PFSK-1 (cell line): ENCODE measurements around the gene CD99.

ENCODE experiments used
- FOXP2 ChIP-seq: optimal IDR thresholded peaks from 2 replicates; pipeline ENCODE3; 2011; ENCODE audit warnings: borderline replicate concordance, control low read depth, inconsistent platforms; ENCODE audit not compliant: insufficient read depth; ENCODE audit errors: extremely low read length, extremely low read depth
- POLR2AphosphoS5 ChIP-seq: IDR thresholded peaks from 2 replicates; pipeline ENCODE4 v1.6.1; 2012; ENCODE audit warnings: low read depth, mild to moderate bottlenecking, control low read depth, low read length, moderate library complexity
- REST ChIP-seq, 2 experiments: IDR thresholded peaks; 2 replicates each; pipeline versions ENCODE4 v1.6.1 to v1.8.0; 2011 to 2012; ENCODE audit warnings: low read depth in 2 of 2, low read length in 2 of 2, control low read depth in 1 of 2, inconsistent platforms in 1 of 2, mild to moderate bottlenecking in 1 of 2, moderate library complexity in 1 of 2; ENCODE audit not compliant: insufficient read depth in 1 of 2
- SIN3A ChIP-seq: IDR thresholded peaks from 2 replicates; pipeline ENCODE4 v1.6.1; 2012; ENCODE audit warnings: mild to moderate bottlenecking, low read length, moderate library complexity, borderline replicate concordance; ENCODE audit not compliant: insufficient read depth
- TAF1 ChIP-seq: IDR thresholded peaks from 2 replicates; pipeline ENCODE4 v1.6.1; 2012; ENCODE audit warnings: low read length, control low read depth, borderline replicate concordance; ENCODE audit not compliant: insufficient read depth

The CD99 gene

DNA sequence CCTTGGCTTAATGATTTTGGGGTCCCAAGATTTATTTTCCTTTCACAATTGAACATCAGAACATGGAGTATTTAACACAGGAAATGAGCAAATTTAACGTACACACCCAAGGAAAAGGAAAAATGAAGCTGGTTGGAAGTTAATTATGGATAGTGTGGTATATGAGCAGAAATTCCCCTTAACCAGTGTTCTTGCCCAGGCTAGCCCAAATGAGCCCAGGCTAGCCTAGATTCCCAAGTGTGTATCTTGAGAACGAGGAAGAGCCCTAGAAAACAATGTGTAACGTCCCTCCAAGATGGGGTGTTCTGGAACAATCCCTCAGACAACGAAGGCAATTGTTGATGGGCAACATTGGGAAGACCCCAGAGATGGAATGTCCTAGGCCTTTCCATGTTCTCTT is 94.4 kb downstream of the CD99 start:
- TF ChIP-seq TAF1 (no peak), REST (IDR thresholded peaks at IDR 0.05; ENCODE audit: insufficient read depth in 1 of 2, low read depth in 2 of 2, low read length in 2 of 2) (no peak), SIN3A (no peak), FOXP2 (no peak), POLR2AphosphoS5 (no peak)

GRCh38 chrX:2788980-2789379 is 97.9 kb downstream of the CD99 start:
- TF ChIP-seq FOXP2 (no peak), REST (IDR thresholded peaks at IDR 0.05; ENCODE audit: insufficient read depth in 1 of 2, low read depth in 2 of 2, low read length in 2 of 2) (no peak), SIN3A (no peak), TAF1 (no peak), POLR2AphosphoS5 (no peak)

DNA sequence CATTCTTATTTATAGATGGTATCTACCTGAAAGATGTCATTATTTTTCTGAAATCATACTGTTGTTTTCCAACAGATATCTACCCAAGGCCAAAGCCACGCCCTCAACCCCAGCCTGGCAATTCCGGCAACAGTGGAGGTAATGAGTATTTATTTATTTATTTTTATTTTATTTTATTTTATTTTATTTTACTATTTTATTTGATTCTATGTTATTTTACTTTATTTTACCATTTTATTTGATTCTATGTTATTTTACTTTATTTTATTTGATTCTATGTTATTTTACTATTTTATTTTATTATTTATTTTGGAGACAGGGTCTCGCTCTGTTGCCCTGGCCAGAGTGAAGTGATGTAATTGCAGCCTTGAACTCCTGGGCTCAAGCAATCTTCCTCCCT is 98.5 kb downstream of the CD99 start:
- TF ChIP-seq SIN3A = no peak
